SK-N-SH (cell line): ENCODE data around the gene PFKL. TPM values are rescaled to one million over a fixed set of nuclear protein-coding genes. Genes with fewer than 3 reads are reported as not detected.

ENCODE experiments used
- CTCF ChIA-PET: fragments of 300-600, 350-600 bp; formaldehyde crosslinking; extraction: SDS; loops from one replicate; lab custom pipeline; 2021; lab: Yijun Ruan, JAX
- POLR2A ChIA-PET: fragments of 350-600 bp; sonication (Branson Sonifier 250); formaldehyde crosslinking; extraction: SDS; loops from one replicate; lab custom pipeline; 2020; ENCODE audit warnings: antibody characterized with exemption, inconsistent platforms; lab: Yijun Ruan, JAX
- DNase-seq: peaks from one replicate; pipeline ENCODE4 v3.0.0; 2012
- H2AFZ ChIP-seq: fragments of 200-600 bp; sonication (generic); 2 replicates; pipeline ENCODE4 v1.8.1; 2016; ENCODE audit warnings: antibody characterized with exemption, mild to moderate bottlenecking, low read depth
- H3F3A ChIP-seq: fragments of 200-600 bp; sonication (generic); replicated peaks from 2 replicates; pipeline ENCODE3; 2016; ENCODE audit warnings: antibody characterized with exemption, mild to moderate bottlenecking; ENCODE audit not compliant: insufficient read depth
- H3K27ac ChIP-seq, 2 experiments: fragments of 200-500 bp in 1 of 2; fragments of 200-600 bp in 1 of 2; sonication (Bioruptor generic) in 1 of 2; sonication (generic), shearing (Covaris generic) in 1 of 2; 2 replicates each; pipeline versions ENCODE4 v1.5.1 to v1.6.1; 2014 to 2016; ENCODE audit warnings: low read depth in 2 of 2, inconsistent platforms in 1 of 2, low read length in 1 of 2, mild to moderate bottlenecking in 1 of 2, mixed read lengths in 1 of 2
- H3K27me3 ChIP-seq: fragments of 200-600 bp; sonication (generic), shearing (Covaris generic); 2 replicates; pipeline ENCODE4 v1.6.1; 2016; ENCODE audit warnings: mixed run types; ENCODE audit not compliant: insufficient read depth
- H3K36me3 ChIP-seq, 2 experiments: fragments of 200-500 bp in 1 of 2; fragments of 200-600 bp in 1 of 2; sonication (Bioruptor generic) in 1 of 2; sonication (generic) in 1 of 2; replicated peaks in 1 of 2; 2 replicates each; pipeline versions ENCODE3 to v1.5.1; 2014 to 2016; ENCODE audit warnings: low read length in 1 of 2, mild to moderate bottlenecking in 1 of 2; ENCODE audit not compliant: insufficient read depth in 2 of 2, control insufficient read depth in 1 of 2
- H3K4me1 ChIP-seq, 2 experiments: fragments of 200-500 bp in 1 of 2; fragments of 200-600 bp in 1 of 2; sonication (Bioruptor generic) in 1 of 2; sonication (generic), shearing (Covaris generic) in 1 of 2; 2 replicates each; pipeline versions ENCODE4 v1.5.1 to v1.6.1; 2014 to 2016; ENCODE audit warnings: low read depth in 1 of 2, low read length in 1 of 2, mixed run types in 1 of 2; ENCODE audit not compliant: insufficient read depth in 2 of 2, control insufficient read depth in 1 of 2
- H3K4me2 ChIP-seq: fragments of 200-600 bp; sonication (generic), shearing (Covaris generic); 2 replicates; pipeline ENCODE4 v1.6.1; 2017; ENCODE audit warnings: mixed run types
- H3K4me3 ChIP-seq, 2 experiments: fragments of 200-500 bp in 1 of 2; fragments of 200-600 bp in 1 of 2; sonication (Bioruptor generic) in 1 of 2; sonication (generic), shearing (Covaris generic) in 1 of 2; 2 replicates each; pipeline versions ENCODE4 v1.5.1 to v1.8.1; 2014 to 2016; ENCODE audit warnings: low read depth in 2 of 2, inconsistent platforms in 1 of 2, low read length in 1 of 2, mild to moderate bottlenecking in 1 of 2, mixed read lengths in 1 of 2, moderate library complexity in 1 of 2
- H3K79me2 ChIP-seq: fragments of 200-600 bp; sonication (generic); 2 replicates; pipeline ENCODE4 v1.8.1; 2017; ENCODE audit warnings: mild to moderate bottlenecking; ENCODE audit not compliant: insufficient read depth
- H3K9ac ChIP-seq: fragments of 200-600 bp; sonication (generic); 2 replicates; pipeline ENCODE4 v1.6.1; 2017; ENCODE audit warnings: mixed run types
- H3K9me2 ChIP-seq: fragments of 200-600 bp; sonication (generic); 2 replicates; pipeline ENCODE4 v1.6.1; 2017; ENCODE audit warnings: mixed run types
- H3K9me3 ChIP-seq: fragments of 200-600 bp; sonication (generic); 2 replicates; pipeline ENCODE4 v1.6.1; 2017; ENCODE audit warnings: mixed run types, mild to moderate bottlenecking, moderate library complexity
- H4K20me1 ChIP-seq: fragments of 200-600 bp; sonication (generic); 2 replicates; pipeline ENCODE4 v1.6.1; 2017; ENCODE audit warnings: mild to moderate bottlenecking, mixed run types; ENCODE audit not compliant: insufficient read depth
- ELF1 ChIP-seq: IDR thresholded peaks from 2 replicates; pipeline ENCODE4 v1.4.0; 2012
- EP300 ChIP-seq, 2 experiments: IDR thresholded peaks; 2 replicates each; pipeline versions ENCODE4 v1.4.0 to v1.6.1; 2012; ENCODE audit warnings: borderline replicate concordance in 1 of 2, low read depth in 1 of 2, low read length in 1 of 2
- GABPA ChIP-seq: IDR thresholded peaks from 2 replicates; pipeline ENCODE4 v1.4.0; 2012; ENCODE audit warnings: low read depth, mild to moderate bottlenecking
- GATA2 ChIP-seq: sonication (generic); formaldehyde crosslinking; IDR thresholded peaks from 2 replicates; pipeline ENCODE4 v1.5.0; 2020; ENCODE audit warnings: mild to moderate bottlenecking, missing genetic modification reagents
- JUND ChIP-seq: IDR thresholded peaks from 2 replicates; pipeline ENCODE4 v1.4.0; 2012
- MEF2A ChIP-seq: IDR thresholded peaks from 2 replicates; pipeline ENCODE4 v1.4.0; 2012; ENCODE audit warnings: low read depth, borderline replicate concordance
- MXI1 ChIP-seq: IDR thresholded peaks from 2 replicates; pipeline ENCODE4 v1.6.1; 2012; ENCODE audit warnings: mild to moderate bottlenecking, low read depth, low read length, improper control_type of control experiment
- NFIC ChIP-seq: IDR thresholded peaks from 2 replicates; pipeline ENCODE4 v1.4.0; 2012; ENCODE audit warnings: borderline replicate concordance
- NRF1 ChIP-seq: IDR thresholded peaks from 2 replicates; pipeline ENCODE4 v1.6.1; 2012; ENCODE audit warnings: low read depth, mild to moderate bottlenecking, low read length
- POLR2AphosphoS5 ChIP-seq: IDR thresholded peaks from 2 replicates; pipeline ENCODE4 v1.6.1; 2012; ENCODE audit warnings: low read depth, low read length
- RXRA ChIP-seq: IDR thresholded peaks from 2 replicates; pipeline ENCODE4 v1.4.0; 2012; ENCODE audit warnings: low read depth, mild to moderate bottlenecking, borderline replicate concordance
- TCF12 ChIP-seq: IDR thresholded peaks from 2 replicates; pipeline ENCODE4 v1.4.0; 2012
- TEAD4 ChIP-seq: IDR thresholded peaks from 2 replicates; pipeline ENCODE4 v1.4.0; 2012; ENCODE audit warnings: mild to moderate bottlenecking, borderline replicate concordance; ENCODE audit not compliant: insufficient read depth
- YY1 ChIP-seq: IDR thresholded peaks from 2 replicates; pipeline ENCODE4 v1.4.0; 2012; ENCODE audit warnings: low read depth, mild to moderate bottlenecking
- WGBS: methylation state at CpG from one replicate; pipeline ENCODE4 v1.1.6; 2017; ENCODE audit warnings: low lambda C conversion rate; 5-methylcytosine and 5-hydroxymethylcytosine counted together
- polyA plus RNA-seq, 3 experiments: library from polyadenylated mRNA; depleted of rRNA; stranded (reverse); fragments of >200 nt; gene quantifications; 2 replicates each; pipeline ENCODE4 v1.2.3, GENCODE V29; 2012
- TF ChIP-seq, protein P1 (sequence below): fragments of 150-350 bp; IDR thresholded peaks from 2 replicates; pipeline ENCODE4 v1.6.1; 2016; ENCODE audit warnings: mild to moderate bottlenecking, low read depth, low read length
- TF ChIP-seq, protein P2 (sequence below): IDR thresholded peaks from 2 replicates; pipeline ENCODE4 v1.6.1; 2012; ENCODE audit warnings: mild to moderate bottlenecking, low read depth, low read length, moderate library complexity
- TF ChIP-seq, protein P3 (sequence below): IDR thresholded peaks from 2 replicates; pipeline ENCODE4 v1.4.0; 2012; ENCODE audit warnings: low read depth
- TF ChIP-seq, protein P4 (sequence below): IDR thresholded peaks from 2 replicates; pipeline ENCODE4; 2012
- TF ChIP-seq, protein P5 (sequence below): fragments of 150-350 bp; IDR thresholded peaks from 2 replicates; pipeline ENCODE4 v1.6.1; 2017; ENCODE audit warnings: antibody characterized with exemption, low read length, low read depth, borderline replicate concordance
- TF ChIP-seq, protein P6 (sequence below): IDR thresholded peaks from 2 replicates; pipeline ENCODE4 v1.4.0; 2012; ENCODE audit warnings: low read depth, borderline replicate concordance

The PFKL gene
- polyA plus RNA-seq, 1 of the 3 experiments (the other 2 are of a cell fraction), result 118 TPM

DNA sequence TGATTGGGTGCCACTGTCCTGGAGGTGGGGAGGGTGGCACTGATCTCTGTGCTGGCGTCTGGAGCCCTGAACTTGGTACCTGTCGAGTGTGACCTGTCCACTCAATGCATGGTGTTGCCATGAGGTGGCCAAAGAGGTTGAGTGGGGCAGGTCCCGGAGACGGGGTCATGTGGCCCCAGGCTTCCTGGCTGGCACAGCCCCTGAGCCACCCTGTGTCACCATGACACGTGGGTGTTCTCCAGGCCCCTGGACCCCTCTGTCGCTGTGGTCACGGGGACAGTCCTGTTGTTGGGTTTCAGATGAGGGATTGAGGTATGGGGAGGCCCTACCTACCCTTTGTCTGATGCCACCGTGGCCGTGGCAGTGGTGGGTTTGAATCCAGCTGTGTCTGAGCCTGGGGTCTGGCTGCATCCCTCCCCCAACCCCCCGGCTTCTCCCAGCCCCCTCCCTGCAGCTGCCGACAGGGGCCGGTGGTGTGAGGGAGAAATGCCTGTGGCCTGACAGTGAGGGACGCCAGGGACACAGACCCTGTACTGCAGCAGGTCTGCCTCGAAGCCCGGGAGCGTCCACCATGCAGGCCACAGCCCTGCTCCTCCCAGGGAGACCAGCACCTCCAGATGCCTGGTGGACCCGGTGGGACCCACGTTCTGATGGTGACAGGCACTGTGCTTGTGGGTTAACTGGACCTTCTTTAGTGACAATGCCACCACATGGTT, 65.6 kb downstream of the PFKL start:
- Histone ChIP-seq H3K4me1 (peaks cover 0 to 6% of the 10 kb centered on the region in 2 experiments; a peak in 1 of 4 replicates), H3K4me2 (no peak overlapping the region)
- WGBS, result 6% methylated on average over 7 of the region's 18 CpGs
- TF ChIP-seq JUND, result no peak
- TF ChIP-seq, protein P1, sequence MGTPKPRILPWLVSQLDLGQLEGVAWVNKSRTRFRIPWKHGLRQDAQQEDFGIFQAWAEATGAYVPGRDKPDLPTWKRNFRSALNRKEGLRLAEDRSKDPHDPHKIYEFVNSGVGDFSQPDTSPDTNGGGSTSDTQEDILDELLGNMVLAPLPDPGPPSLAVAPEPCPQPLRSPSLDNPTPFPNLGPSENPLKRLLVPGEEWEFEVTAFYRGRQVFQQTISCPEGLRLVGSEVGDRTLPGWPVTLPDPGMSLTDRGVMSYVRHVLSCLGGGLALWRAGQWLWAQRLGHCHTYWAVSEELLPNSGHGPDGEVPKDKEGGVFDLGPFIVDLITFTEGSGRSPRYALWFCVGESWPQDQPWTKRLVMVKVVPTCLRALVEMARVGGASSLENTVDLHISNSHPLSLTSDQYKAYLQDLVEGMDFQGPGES, result no peak
- no peak for TF ChIP-seq YY1
- TF ChIP-seq NFIC, result no peak
- TF ChIP-seq RXRA, result no peak
- TF ChIP-seq GABPA, result no peak
- no peak for TF ChIP-seq ELF1
- no peak for TF ChIP-seq MEF2A
- TF ChIP-seq, protein P2, sequence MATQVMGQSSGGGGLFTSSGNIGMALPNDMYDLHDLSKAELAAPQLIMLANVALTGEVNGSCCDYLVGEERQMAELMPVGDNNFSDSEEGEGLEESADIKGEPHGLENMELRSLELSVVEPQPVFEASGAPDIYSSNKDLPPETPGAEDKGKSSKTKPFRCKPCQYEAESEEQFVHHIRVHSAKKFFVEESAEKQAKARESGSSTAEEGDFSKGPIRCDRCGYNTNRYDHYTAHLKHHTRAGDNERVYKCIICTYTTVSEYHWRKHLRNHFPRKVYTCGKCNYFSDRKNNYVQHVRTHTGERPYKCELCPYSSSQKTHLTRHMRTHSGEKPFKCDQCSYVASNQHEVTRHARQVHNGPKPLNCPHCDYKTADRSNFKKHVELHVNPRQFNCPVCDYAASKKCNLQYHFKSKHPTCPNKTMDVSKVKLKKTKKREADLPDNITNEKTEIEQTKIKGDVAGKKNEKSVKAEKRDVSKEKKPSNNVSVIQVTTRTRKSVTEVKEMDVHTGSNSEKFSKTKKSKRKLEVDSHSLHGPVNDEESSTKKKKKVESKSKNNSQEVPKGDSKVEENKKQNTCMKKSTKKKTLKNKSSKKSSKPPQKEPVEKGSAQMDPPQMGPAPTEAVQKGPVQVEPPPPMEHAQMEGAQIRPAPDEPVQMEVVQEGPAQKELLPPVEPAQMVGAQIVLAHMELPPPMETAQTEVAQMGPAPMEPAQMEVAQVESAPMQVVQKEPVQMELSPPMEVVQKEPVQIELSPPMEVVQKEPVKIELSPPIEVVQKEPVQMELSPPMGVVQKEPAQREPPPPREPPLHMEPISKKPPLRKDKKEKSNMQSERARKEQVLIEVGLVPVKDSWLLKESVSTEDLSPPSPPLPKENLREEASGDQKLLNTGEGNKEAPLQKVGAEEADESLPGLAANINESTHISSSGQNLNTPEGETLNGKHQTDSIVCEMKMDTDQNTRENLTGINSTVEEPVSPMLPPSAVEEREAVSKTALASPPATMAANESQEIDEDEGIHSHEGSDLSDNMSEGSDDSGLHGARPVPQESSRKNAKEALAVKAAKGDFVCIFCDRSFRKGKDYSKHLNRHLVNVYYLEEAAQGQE, result no peak
- TF ChIP-seq, protein P3, sequence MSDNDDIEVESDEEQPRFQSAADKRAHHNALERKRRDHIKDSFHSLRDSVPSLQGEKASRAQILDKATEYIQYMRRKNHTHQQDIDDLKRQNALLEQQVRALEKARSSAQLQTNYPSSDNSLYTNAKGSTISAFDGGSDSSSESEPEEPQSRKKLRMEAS, result no peak
- TF ChIP-seq NRF1, result no peak
- no peak for TF ChIP-seq POLR2AphosphoS5
- TF ChIP-seq TEAD4, result no peak
- TF ChIP-seq, protein P4, sequence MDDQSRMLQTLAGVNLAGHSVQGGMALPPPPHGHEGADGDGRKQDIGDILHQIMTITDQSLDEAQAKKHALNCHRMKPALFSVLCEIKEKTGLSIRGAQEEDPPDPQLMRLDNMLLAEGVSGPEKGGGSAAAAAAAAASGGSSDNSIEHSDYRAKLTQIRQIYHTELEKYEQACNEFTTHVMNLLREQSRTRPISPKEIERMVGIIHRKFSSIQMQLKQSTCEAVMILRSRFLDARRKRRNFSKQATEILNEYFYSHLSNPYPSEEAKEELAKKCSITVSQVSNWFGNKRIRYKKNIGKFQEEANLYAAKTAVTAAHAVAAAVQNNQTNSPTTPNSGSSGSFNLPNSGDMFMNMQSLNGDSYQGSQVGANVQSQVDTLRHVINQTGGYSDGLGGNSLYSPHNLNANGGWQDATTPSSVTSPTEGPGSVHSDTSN, result no peak
- TF ChIP-seq, protein P5, sequence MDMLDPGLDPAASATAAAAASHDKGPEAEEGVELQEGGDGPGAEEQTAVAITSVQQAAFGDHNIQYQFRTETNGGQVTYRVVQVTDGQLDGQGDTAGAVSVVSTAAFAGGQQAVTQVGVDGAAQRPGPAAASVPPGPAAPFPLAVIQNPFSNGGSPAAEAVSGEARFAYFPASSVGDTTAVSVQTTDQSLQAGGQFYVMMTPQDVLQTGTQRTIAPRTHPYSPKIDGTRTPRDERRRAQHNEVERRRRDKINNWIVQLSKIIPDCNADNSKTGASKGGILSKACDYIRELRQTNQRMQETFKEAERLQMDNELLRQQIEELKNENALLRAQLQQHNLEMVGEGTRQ, result no peak
- no peak for TF ChIP-seq EP300 (IDR thresholded peaks at IDR 0.05; ENCODE audit: borderline replicate concordance in 1 of 2, low read depth in 1 of 2, low read length in 1 of 2)
- TF ChIP-seq MXI1, result no peak
- TF ChIP-seq TCF12, result no peak
- TF ChIP-seq, protein P6, sequence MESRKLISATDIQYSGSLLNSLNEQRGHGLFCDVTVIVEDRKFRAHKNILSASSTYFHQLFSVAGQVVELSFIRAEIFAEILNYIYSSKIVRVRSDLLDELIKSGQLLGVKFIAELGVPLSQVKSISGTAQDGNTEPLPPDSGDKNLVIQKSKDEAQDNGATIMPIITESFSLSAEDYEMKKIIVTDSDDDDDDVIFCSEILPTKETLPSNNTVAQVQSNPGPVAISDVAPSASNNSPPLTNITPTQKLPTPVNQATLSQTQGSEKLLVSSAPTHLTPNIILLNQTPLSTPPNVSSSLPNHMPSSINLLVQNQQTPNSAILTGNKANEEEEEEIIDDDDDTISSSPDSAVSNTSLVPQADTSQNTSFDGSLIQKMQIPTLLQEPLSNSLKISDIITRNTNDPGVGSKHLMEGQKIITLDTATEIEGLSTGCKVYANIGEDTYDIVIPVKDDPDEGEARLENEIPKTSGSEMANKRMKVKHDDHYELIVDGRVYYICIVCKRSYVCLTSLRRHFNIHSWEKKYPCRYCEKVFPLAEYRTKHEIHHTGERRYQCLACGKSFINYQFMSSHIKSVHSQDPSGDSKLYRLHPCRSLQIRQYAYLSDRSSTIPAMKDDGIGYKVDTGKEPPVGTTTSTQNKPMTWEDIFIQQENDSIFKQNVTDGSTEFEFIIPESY, result no peak
- no peak for TF ChIP-seq GATA2 (CRISPR knock-in tag)
- TF ChIP-seq, all 33 proteins: peak for 0
- no peaks in the 10 kb centered on the region for H3K9me2 ChIP-seq
- H3K27ac ChIP-seq, result no peak overlapping the region
- no peaks in the 10 kb centered on the region for H3K9me3 ChIP-seq
- no peak overlapping the region for H3K9ac ChIP-seq
- no peaks in the 10 kb centered on the region for H3F3A ChIP-seq
- no peak overlapping the region for H3K4me3 ChIP-seq
- ChIA-PET POLR2A (no interaction called here), CTCF (no interaction called here)
- H2AFZ ChIP-seq, result no peak overlapping the region
- peak; percentile 15 for DNase-seq
- H3K79me2 ChIP-seq, result no peaks in the 10 kb centered on the region
- no peaks in the 10 kb centered on the region for H3K36me3 ChIP-seq
- H4K20me1 ChIP-seq, result no peaks in the 10 kb centered on the region
- peaks cover 47% of the 10 kb centered on the region for H3K27me3 ChIP-seq
